HEK293 (cell line): ENCODE data around the gene NUCB2.

ENCODE experiments used
- AEBP2 ChIP-seq: fragments of 450-650 bp; formaldehyde crosslinking; IDR thresholded peaks from 2 replicates; pipeline ENCODE4 v1.5.1; 2016; ENCODE audit warnings: missing biosample characterization, missing genetic modification characterization, borderline replicate concordance
- ELK4 ChIP-seq: IDR thresholded peaks from 2 replicates; pipeline ENCODE4 v1.6.1; 2011; ENCODE audit warnings: mild to moderate bottlenecking, low read depth, low read length, borderline replicate concordance
- HIC1 ChIP-seq: fragments of 450-650 bp; formaldehyde crosslinking; IDR thresholded peaks from 2 replicates; pipeline ENCODE4 v1.5.1; 2016; ENCODE audit warnings: missing biosample characterization, missing genetic modification characterization
- KLF17 ChIP-seq: fragments of 450-650 bp; formaldehyde crosslinking; IDR thresholded peaks from 2 replicates; pipeline ENCODE4 v1.5.1; 2016; ENCODE audit warnings: missing biosample characterization, missing genetic modification characterization
- MYNN ChIP-seq: fragments of 450-650 bp; formaldehyde crosslinking; IDR thresholded peaks from 2 replicates; pipeline ENCODE4 v1.5.1; 2016; ENCODE audit warnings: missing biosample characterization, missing genetic modification characterization, borderline replicate concordance
- SP7 ChIP-seq: fragments of 450-650 bp; formaldehyde crosslinking; IDR thresholded peaks from 2 replicates; pipeline ENCODE4 v1.5.1; 2016; ENCODE audit warnings: missing biosample characterization, missing genetic modification characterization
- TRIM28 ChIP-seq: IDR thresholded peaks from 2 replicates; pipeline ENCODE4 v1.6.1; 2011; ENCODE audit warnings: low read length, control low read depth, borderline replicate concordance
- TSHZ1 ChIP-seq: fragments of 450-650 bp; formaldehyde crosslinking; IDR thresholded peaks from 2 replicates; pipeline ENCODE4 v1.5.1; 2016; ENCODE audit warnings: missing biosample characterization, missing genetic modification characterization, borderline replicate concordance
- ZBTB1 ChIP-seq: fragments of 450-650 bp; formaldehyde crosslinking; IDR thresholded peaks from 2 replicates; pipeline ENCODE4 v1.5.1; 2016; ENCODE audit warnings: missing biosample characterization, missing genetic modification characterization
- ZFP41 ChIP-seq: fragments of 450-650 bp; formaldehyde crosslinking; IDR thresholded peaks from 2 replicates; pipeline ENCODE4 v1.5.1; 2016; ENCODE audit warnings: missing biosample characterization, missing genetic modification characterization, borderline replicate concordance
- ZNF239 ChIP-seq: fragments of 450-650 bp; formaldehyde crosslinking; IDR thresholded peaks from 2 replicates; pipeline ENCODE4 v1.5.1; 2016; ENCODE audit warnings: missing biosample characterization, missing genetic modification characterization
- ZNF26 ChIP-seq: fragments of 450-650 bp; formaldehyde crosslinking; IDR thresholded peaks from 2 replicates; pipeline ENCODE4 v1.5.1; 2016; ENCODE audit warnings: missing biosample characterization, missing genetic modification characterization
- ZNF302 ChIP-seq: fragments of 450-650 bp; formaldehyde crosslinking; IDR thresholded peaks from 2 replicates; pipeline ENCODE4 v1.5.1; 2016; ENCODE audit warnings: missing biosample characterization, missing genetic modification characterization, low read depth
- ZNF350 ChIP-seq: fragments of 450-650 bp; formaldehyde crosslinking; IDR thresholded peaks from 2 replicates; pipeline ENCODE4 v1.5.0; 2017; ENCODE audit warnings: missing biosample characterization, mild to moderate bottlenecking, missing genetic modification characterization
- ZNF394 ChIP-seq: fragments of 450-650 bp; formaldehyde crosslinking; IDR thresholded peaks from 2 replicates; pipeline ENCODE4 v1.5.1; 2016; ENCODE audit warnings: missing biosample characterization, missing genetic modification characterization, mild to moderate bottlenecking, moderate library complexity, borderline replicate concordance
- ZNF398 ChIP-seq: fragments of 450-650 bp; formaldehyde crosslinking; IDR thresholded peaks from 2 replicates; pipeline ENCODE4 v1.5.1; 2017; ENCODE audit warnings: missing biosample characterization, missing genetic modification characterization
- ZNF555 ChIP-seq: fragments of 450-650 bp; formaldehyde crosslinking; conservative IDR thresholded peaks from 2 replicates; pipeline ENCODE4 v1.5.1; 2017; ENCODE audit warnings: missing biosample characterization, mild to moderate bottlenecking, missing genetic modification characterization, inconsistent platforms
- ZNF621 ChIP-seq: fragments of 450-650 bp; formaldehyde crosslinking; IDR thresholded peaks from 2 replicates; pipeline ENCODE4 v1.5.1; 2017; ENCODE audit warnings: missing biosample characterization, missing genetic modification characterization
- ZNF629 ChIP-seq: fragments of 450-650 bp; formaldehyde crosslinking; IDR thresholded peaks from 2 replicates; pipeline ENCODE4 v1.5.1; 2017; ENCODE audit warnings: missing biosample characterization, missing genetic modification characterization
- ZNF670 ChIP-seq: fragments of 450-650 bp; formaldehyde crosslinking; IDR thresholded peaks from 2 replicates; pipeline ENCODE4 v1.5.1; 2016; ENCODE audit warnings: missing biosample characterization, missing genetic modification characterization, low read depth
- ZNF692 ChIP-seq: fragments of 450-650 bp; formaldehyde crosslinking; IDR thresholded peaks from 2 replicates; pipeline ENCODE4 v1.5.1; 2016; ENCODE audit warnings: missing biosample characterization, missing genetic modification characterization
- ZNF707 ChIP-seq: fragments of 450-650 bp; formaldehyde crosslinking; IDR thresholded peaks from 2 replicates; pipeline ENCODE4 v1.5.1; 2016; ENCODE audit warnings: missing biosample characterization, missing genetic modification characterization
- ZNF830 ChIP-seq: fragments of 450-650 bp; IDR thresholded peaks from 2 replicates; pipeline ENCODE4 v1.5.0; 2018; ENCODE audit warnings: missing biosample characterization, missing genetic modification characterization, low read depth, mild to moderate bottlenecking, moderate library complexity
- ZNF837 ChIP-seq: fragments of 450-650 bp; formaldehyde crosslinking; IDR thresholded peaks from 2 replicates; pipeline ENCODE4 v1.5.1; 2016; ENCODE audit warnings: missing biosample characterization, missing genetic modification characterization
- ZSCAN30 ChIP-seq: fragments of 450-650 bp; IDR thresholded peaks from 2 replicates; pipeline ENCODE4 v1.5.1; 2018; ENCODE audit warnings: missing biosample characterization, mild to moderate bottlenecking, missing genetic modification characterization, moderate library complexity

NUCB2 gene

GRCh38 chr11:17314232-17314547 is 37.7 kb downstream of the NUCB2 start (continued):
- TF ChIP-seq ELK4 (no peak), TRIM28 (peak; percentile 96), HIC1 (tag by site-specific recombination) (no peak), ZBTB1 (no peak), ZNF398 (tag by site-specific recombination) (no peak), ZFP41 (tag by site-specific recombination) (no peak), ZNF555 (no peak), ZNF26 (tag by site-specific recombination) (no peak), ZNF621 (no peak), ZNF302 (tag by site-specific recombination) (no peak), TSHZ1 (peak; percentile 26; the same call in 1 of the 2 replicates), ZNF629 (peak; percentile 87), ZNF837 (tag by site-specific recombination) (no peak), ZNF239 (tag by site-specific recombination) (no peak), AEBP2 (tag by site-specific recombination) (no peak), MYNN (tag by site-specific recombination) (no peak), ZNF830 (tag by site-specific recombination) (no peak), ZNF394 (tag by site-specific recombination) (no peak), ZNF692 (tag by site-specific recombination) (peak; percentile 65), SP7 (tag by site-specific recombination) (peak; percentile 73), KLF17 (tag by site-specific recombination) (no peak), ZSCAN30 (tag by site-specific recombination) (no peak), ZNF350 (tag by site-specific recombination) (no peak), ZNF670 (tag by site-specific recombination) (no peak), ZNF707 (no peak)
